GM18511 (cell line): Measurements from ENCODE around the gene ZNF217.
"Not testable (repeated sequence)": the region's sequence is repeated elsewhere in the genome, so short reads cannot be mapped to it uniquely, and the experiment has no call there.

ENCODE experiments used
- ATAC-seq: cut with Tn5 transposase; IDR thresholded peaks from one replicate; pipeline ENCODE4 v1.9.1; 2021; ENCODE audit warnings: mild to moderate bottlenecking, moderate library complexity; ENCODE audit not compliant: unreplicated experiment

Gene ZNF217

DNA sequence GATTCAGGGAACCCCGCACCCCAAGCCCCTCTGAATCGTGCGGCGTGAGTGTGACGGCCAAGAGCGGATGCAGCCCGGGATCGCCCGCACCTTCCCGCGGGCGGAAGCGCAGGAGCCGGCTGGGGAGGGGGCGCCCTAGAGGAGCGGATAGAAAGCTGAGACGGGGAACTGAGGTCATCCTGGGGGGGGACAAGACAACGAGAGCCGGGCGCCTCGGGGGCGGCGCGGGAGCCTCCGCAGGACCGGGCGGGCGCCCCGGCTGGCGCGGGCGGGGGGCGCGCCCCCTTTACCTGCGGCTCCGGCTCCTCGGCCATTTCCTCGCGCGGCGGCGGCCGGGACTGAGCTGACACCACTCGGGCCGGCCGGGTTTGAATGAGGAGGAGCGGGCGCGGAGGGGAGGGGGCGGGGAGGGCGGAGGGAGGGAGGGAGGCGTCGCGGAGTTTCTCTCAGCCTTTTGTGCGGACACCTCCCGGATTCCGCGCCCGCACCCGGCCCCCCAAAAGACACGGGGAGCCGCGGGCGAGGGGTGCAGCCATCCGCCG, at the start of gene ZNF217:
ZNF217 (minus strand) TSS at position 374 of the 542 bp plus-strand sequence. CDS start 11,013 bp downstream, outside the sequence.
- ATAC-seq, result peak; percentile 33

DNA sequence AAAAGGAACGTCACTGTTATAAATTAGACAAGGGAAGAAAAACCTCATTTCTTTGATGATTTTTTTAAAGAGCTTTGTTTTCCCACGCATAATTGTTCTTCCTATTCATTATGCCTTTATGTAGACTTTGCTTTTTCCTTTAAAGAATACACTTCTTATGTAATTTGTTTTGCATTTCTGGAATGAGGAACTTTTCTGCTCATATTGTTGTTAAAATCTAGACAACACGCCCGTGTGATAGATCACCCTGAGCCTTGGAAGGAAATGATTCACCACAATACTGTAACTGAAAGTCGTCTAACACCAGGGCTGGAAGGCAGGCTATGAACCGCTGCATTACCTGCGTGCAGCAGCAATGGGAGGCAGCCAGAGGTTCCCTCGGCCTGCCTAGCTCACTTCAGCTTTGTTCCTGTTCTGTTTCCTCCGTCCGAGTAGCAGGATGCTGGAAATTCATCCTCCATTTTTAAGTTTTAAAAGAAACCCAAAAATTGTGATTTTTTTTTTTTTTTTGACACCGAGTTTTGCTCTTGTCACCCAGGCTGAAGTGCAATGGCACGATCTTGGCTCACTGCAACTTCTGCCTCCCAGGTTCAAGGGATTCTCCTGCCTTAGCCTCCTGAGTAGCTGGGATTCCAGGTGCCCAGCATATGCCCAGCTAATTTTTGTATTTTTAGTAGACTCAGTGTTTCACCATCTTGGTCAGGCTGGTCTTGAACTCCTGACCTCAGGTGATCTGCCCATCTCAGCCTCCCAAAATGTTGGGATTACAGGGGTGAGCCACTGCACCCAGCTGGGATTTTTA, 49.6 kb upstream of the ZNF217 start:
- peak; percentile 100 for ATAC-seq

DNA sequence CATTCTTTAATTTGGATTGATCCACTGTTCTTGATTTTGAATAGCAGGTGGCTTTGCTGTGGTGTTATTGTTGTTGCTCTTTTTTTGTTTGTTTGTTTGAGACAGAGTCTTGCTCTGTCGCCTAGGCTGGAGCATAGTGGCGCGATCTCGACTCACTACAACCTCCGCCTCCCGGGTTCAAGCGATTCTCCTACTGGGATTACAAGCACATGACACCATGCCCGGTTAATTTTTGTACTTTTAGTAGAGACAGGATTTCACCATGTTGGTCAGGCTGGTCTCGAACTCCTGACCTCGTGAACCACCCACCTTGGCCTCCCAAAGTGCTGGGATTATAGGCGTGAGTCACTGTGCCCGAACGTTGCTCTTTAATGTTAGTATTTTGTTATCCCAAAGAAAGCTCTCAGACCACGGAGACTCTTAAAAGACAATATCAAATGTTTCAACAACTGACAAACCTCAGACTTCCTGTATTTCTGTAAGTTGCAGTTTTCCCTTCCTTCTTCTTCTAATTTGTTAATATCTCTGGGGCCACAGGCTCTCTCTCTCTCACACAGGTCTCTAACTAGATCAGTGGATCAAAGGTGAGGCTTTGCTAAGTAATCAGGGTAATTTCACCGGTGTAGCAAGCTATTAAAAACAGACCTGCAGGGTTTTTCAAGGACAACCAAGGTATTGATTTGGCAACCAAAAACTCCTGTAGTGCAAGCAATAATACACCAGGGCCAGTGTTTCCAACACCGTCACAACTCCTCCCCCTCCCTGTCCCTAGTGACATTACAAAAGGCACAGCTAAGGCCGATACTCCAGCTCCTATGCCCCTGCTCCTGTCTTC, 48.8 kb upstream of the ZNF217 start:
- peak; percentile 63 for ATAC-seq

DNA sequence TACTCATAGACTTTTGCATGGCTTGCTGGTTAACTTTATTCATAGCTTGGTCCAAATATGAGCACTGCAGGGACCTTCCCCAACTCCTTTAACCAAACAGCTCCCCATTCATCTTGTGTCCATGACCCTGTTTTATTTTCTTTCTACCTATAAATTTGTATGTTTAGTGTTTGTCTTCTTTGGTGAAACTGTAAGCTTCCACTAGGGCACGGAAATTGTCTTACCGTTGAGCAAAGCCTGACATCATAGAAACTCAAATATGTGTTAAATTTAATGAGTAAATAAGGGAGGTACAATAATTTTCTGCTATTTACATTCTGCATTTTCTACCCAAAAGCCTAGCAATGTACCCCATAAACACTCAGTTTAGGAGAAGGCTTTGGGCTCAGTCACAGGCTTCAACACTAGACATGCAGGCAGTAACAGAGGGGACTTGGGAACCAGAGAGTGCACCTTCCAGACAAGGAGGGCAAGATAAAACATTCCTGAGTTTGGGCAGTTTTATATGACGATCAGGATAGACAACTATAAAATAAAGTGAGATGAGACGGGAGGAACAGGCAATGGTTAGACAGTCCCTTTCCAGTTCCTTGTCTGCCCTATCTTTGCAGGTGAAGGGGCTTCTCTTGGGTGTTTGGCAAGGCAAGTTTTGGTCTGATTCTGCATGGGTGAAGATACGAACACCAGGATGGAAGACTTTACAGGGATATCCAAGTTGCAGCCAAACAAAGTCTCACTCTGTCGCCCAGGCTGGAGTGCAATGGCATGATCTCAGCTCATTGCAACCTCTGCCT, 46.2 kb upstream of the ZNF217 start:
- no peak for ATAC-seq

DNA sequence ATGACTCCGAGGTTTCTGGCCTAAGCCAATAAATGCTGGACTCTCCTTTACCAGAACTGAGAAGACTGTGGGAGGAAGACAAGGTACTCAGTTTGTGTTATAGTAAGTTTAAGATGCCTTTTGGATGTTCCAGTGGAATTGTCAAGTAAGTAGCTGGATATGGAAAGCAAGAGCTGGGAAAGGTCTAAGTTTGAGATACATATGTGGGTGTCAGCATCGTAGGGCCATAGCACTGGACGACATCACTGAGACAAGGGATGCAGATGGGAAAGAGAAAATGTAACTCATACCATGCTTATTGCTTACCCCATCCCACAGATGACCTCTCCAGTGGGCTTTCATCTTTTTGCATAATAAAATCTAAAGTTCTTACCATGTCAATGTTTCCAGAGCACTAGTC, 45.5 kb upstream of the ZNF217 start:
- ATAC-seq, result no peak

DNA sequence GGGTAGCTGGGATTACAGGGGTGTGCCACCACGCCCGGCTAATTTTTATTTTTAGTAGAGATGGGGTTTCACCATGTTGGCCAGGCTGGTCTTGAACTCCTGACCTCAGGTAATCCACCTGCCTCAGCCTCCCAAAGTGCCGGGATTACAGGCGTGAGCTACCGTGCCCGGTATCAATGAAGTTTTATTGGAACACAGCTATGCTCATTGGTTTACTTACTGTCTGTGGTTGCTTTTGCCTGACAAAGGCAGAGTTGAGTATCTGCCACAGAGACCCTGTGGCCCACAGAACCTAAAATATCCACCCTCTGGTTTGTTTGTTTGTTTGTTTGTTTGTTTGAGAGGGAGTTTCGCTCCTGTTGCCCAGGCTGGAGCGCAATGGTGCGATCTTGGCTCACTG, 43.7 kb upstream of the ZNF217 start:
- not testable (repeated sequence) for ATAC-seq

DNA sequence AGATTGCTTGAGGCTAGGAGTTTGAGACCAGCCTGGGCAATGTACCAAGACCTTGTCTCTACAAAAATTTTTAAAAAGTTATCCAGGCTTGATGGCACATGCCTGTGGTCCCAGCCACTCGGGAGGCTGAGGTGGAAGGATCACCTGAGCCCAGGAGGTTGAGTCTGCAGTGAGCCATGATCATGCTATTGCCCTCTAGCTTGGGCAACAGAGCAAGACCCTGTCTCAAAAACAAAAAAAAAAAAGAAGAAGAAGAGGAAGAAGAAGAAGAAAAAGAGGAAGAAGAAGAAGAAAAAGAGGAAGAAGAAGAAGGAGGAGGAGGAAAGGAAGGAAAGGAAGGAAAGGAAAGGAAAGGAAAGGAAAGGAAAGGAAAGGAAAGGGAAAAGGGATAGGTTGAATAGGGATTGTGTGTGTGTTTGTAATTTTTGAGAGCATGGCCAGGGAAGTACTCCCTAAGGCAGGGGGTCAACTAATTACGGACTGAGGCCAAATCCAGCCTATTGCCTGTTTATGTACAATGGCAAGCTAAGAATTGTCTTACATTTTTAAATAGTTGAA, 43.0 kb upstream of the ZNF217 start:
- ATAC-seq, result no peak

DNA sequence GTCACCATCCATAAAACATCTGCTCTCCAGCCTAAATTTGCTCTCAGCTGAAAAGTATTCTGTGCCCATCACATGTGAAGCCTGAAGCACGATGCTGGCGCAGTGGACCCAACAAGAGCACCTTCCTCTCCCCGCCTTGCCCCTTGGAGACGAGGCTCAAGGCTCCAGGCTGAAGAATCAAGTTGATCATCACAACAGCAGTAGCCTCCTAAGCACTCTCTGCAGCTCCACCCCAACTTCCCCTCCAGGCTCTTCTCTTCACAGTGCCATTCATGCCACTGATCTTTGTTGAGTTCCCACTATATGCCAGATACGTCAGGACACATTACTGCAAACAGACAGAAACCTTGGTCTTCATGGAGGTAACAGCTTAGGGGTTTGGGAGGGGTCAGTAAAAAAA, 41.6 kb upstream of the ZNF217 start:
- ATAC-seq, result no peak

DNA sequence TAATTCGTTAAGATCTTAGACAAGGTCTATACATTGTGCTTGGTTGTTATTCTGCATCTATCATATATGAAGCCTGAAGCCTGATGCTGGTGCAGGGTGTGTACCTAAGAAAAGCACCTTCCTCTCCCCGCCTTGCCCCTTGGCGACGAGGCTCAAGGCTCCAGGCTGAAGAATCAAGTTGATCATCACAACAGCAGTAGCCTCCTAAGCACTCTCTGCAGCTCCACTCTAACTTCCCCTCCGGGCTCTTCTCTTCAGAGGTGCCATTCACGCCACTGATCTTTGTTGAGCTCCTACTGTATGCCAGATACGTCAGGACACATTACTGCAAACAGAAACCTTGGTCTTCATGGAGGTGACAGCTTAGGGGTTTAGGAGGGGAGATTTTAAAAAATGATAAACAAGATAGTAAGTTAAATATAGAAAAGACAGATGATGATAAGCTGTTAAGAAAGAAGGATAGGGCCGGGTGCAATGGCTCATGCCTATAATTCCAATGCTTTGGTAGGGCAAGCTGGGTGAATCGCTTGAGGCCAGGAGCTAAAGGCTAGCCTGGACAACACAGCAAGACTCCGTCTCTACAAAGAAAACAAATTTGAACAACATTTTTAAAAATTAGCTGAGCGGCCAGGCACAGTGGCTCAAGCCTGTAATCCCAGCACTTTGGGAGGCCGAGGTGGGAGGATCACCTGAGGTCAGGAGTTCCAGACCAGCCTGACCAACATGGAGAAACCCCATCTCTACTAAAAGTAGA, 38.4 kb upstream of the ZNF217 start:
- no peak for ATAC-seq

DNA sequence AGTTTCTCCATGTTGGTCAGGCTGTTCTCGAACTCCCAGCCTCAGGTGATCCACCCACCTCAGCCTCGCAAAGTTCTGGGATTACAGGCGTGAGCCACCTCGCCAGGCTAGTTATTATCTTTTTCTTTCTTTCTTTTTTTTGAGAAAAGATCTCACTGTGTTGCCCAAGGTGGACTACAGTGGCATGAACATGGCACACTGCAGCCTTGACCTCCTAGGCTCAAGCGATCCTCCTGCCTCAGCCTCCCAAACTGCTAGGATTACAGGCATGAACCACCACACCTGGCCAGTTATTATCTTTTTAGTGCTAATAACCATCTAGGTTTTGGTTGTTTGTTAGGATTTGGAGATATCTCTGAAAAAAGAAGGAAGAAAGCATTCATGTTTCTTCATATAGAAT, 35.8 kb upstream of the ZNF217 start:
- ATAC-seq, result no peak

DNA sequence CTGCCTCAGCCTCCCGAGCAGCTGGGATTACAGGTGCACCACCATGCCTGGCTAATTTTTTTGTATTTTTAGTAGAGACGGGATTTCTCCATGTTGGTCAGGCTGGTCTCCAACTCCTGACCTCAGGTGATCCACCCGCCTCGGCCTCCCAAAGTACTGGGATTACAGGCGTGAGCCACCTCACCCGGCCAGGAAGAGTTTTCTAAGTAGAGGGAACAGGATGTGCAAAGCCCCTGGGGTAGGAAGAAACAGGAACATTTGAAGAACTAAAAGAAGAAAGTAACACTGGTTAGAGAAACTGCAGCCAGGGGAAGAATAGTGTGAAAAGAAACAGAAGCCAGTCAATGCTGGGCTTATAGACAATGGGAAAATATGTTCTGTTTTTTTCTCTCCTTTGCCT, 35.1 kb upstream of the ZNF217 start:
- ATAC-seq, result not testable (repeated sequence)

DNA sequence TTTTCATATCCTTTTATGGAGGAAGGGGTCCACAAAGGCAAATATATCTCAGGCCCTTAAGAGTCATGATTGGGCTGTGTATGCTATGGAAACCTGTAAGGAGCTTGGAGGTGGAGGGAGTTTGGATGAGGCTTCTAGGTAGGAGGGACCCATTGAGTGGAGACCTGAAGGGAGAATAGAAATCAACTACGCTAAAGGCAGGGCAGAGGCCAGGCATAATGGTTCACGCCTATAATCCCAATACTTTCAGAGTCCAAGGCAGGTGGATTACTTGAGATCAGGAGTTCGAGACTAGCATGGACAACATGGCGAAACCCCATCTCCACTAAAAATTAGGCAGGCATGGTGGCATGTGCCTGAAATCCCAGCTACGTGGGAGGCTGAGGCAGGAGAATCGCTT, 34.4 kb upstream of the ZNF217 start:
- no peak for ATAC-seq

DNA sequence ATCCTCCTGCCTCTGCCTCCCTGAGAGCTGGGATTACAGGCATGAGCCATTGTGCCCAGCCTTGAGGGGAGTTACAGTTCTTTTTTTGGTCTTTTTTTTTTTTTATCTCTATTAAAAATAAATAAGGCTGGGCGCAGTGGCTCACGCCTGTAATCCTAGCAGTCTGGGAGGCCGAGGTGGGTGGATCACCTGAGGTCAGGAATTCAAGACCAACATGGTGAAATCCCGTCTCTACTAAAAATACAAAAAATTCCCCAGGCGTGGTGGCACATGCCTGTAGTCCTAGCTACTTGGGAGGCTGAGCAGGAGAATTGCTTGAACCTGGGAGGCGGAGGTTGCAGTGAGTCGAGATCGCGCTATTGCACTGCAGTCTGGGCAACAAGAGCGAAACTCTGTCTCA, 33.4 kb upstream of the ZNF217 start:
- not testable (repeated sequence) for ATAC-seq

DNA sequence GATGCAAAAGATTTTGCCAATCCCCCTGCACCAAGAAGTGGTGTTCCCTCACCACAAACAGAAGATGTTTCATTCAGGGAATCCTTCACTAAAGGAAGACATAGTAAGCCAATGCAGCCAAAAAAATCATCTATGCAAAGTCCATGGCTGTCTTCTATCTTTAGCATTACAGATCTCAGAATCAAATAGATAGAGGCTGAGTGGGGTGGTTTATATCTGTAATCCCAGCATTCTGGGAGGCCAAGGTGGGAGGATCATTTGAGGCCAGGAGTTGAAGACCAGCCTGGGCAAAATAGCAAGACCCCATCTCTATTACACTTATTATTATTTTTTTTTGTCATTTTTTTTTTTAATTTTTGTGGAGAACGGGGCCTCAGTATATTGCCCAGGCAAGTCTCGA, 32.9 kb upstream of the ZNF217 start:
- ATAC-seq, result no peak

DNA sequence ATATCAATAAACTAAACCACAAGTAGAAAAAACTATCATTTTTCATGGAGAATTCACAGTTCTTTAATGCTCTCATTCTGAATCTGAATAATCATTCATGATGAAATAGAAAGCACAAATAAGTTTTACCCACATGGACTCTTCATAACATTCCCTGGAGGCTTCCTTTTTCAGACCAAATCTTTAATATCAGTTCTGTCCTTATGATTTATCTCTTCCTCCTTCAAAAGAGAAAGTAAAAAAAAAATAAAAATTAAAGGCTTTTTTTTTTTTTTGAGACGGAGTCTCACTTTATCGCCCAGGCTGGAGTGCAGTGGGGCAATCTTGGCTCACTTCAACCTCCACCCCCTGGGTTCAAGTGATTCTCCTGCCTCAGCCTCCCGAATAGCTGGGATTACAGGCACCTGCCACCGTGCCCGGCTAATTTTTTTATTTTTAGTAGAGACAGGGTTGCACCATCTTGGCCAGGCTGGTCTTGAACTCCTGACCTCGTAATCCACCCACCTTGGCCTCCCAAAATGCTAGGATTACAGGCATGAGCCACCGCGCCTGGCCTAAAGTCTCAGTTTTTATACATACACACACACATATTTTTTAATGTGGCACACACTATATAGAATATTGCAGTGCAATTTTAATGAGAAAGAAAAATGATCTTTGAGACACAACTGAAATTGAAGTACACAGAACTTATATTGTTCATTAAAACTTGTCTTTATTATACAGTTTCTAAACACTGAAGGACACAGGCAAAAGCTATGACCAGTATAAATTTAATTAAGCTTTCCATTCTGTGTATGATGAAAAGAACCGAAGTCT, 31.9 kb upstream of the ZNF217 start:
- ATAC-seq, result no peak

DNA sequence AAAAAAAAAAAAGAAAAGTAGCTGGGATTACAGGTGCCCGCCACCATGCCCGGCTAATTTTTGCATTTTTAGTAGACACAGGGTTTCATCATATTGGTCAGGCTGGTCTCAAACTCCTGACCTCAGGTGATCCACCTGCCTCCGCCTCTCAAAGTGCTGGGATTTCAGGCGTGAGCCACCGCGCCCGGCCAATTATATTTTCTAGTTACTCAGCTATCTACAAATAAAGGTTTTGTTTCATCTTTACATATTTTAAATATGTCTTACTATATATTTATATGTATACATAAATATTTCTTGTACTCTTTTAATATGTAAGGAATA, 31.2 kb upstream of the ZNF217 start:
- not testable (repeated sequence) for ATAC-seq

DNA sequence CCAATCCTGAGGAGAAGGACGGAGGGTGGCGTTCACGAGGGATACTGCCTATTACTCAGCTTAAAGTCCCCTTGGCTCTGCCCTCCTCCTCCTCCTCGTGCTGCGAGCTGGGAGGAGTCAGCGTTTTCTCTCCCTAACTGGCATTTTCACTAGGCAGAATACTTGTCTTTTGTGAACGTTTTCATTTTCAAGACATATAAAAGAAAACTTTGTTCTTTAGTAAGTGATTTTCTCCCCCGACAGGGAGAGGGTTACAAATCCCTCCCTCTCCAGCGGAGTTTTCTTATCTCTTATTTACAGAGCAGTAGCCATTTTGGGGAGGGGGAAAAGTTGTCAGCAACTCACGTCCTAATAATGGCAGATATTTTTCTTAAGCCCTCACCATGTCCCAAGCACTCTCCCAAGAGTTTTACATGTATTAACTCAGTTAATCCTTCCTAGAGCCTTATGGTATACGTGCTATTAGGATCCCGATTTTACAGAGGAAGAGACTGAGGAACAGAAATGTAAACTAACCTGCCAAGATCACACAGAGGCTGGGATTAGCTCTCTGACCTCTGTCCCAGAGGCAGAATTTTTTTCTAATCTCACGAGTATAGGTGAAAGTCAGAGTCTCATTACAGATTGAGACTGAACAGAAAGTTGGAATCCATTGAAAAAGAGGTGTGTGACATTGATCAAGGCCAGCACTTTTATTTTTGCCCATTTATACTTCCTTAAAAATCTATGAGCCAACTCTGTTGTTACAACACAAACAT, 30.0 kb upstream of the ZNF217 start:
- no peak for ATAC-seq

DNA sequence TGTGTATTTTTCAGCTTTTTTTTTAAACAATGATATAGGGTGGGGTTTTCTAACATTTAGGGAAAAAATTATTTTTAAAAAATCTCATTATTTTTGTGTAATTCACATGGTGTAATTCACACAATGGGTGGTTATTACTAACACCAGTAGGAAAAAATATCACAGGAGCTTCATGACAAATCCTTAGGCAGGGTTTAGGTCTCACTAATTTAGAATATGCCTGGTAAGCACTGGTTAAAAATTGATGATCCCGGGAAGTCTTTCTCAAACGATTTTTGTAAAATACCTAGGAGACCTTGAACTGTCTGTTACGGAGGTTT, 29.5 kb upstream of the ZNF217 start:
- no peak for ATAC-seq
